ENCODE measurements around the gene PSMA7.
A peak's percentile ranks its signal among the peaks of the same experiment; 100 is the strongest.

The PSMA7 gene

DNA sequence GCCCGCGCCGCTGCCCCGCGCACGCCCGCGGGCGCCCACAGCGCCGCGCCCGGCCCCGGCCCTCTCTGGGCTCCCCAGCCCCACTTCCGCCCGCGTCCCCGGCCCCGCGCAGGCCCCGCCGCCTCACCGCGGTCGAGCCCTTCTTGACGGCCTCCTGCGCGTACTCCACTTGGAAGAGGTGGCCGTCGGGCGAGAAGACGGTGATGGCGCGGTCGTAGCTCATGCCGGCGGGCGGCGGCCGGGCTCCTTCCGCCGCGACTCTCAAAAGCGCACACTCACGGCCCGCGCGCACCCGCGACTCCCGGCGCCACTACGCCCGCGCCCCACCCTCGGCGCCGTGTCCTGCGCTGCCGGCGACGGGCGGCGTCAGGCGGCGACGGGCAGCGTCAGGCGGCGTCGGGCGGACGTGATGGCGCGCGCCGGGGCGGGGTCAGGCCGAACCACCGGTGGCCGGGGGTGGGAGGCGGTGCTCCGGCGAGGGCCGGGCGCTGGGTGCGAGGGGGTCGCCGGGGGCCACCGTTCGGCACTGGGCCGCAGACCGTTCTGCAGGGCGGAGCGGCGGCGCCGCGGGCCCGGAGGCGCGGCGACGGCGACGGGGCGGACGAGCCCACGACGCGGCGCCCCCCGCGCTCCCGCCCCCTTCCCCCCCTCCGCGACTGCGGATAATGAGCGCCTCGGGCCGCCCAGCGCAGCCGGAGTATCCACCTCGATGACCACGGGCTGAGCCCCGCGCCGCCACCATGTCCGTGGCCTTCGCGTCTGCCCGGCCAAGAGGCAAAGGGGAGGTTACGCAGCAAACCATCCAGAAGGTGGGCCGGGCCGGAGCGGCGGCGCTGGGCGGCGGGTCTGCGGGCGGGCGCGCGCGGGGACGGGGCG lies at the start of gene PSMA7, which contains the start of gene SS18L1:
TSS of gene PSMA7 (minus strand) at position 314 of the 876 bp plus-strand sequence. CDS start at position 223, 91 bp downstream.
TSS of gene SS18L1 (plus strand) at position 689 of the 876 bp plus-strand sequence. CDS start at position 741, 52 bp downstream.
- peak; percentile 92 for DNase-seq (ENCODE audit: low spot score)

GRCh38 chr20:62192635-62193034 lies 49.4 kb upstream of the PSMA7 start:
- no peak for DNase-seq (ENCODE audit: low spot score)

- DNase-seq (ENCODE audit: low spot score) = no peak
These were observed 48.8 kb upstream of the PSMA7 start for GRCh38 chr20:62191781-62192559.

DNA sequence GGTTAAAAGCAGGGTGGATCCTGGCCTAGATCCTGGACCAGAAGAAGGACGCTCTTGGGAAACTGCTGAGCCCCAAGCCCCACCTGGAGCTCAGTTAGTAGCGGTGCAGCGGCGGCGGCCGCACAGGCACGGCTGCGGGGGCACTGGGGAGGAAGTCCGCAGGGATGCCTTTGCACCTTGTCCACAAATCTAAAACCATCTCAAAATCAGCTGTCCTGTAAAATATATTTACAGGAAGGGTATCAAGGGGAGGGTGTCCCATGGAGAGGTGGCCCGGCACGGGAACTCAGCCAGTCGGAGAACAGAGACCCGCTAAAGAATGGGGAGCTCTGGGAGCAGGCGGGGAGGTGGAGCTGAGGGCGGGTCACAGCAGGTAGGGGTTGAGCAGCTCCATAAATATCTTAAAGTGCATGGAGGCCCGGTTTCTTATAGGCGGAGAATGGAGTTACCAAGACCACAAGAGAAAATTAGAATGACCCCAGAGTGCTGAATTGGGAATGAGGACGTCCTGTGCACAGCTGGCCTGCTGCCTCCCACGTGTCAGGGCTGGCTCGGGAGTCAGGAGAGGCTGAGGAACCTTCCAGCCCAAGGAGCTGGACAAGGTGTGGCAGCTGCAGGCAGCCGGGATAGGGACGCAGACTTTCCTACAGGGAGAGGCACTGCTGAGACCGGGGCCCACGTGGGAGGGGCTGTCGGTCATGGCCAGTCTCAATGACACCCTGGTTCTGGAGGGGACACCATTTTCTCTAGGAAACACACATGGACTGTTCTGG lies 47.6 kb upstream of the PSMA7 start:
- no peak for DNase-seq (ENCODE audit: low spot score)

- no peak for DNase-seq (ENCODE audit: low spot score)
These were observed 44.0 kb upstream of the PSMA7 start for GRCh38 chr20:62186887-62187866.

- DNase-seq (ENCODE audit: low spot score) = no peak
These were observed 42.9 kb upstream of the PSMA7 start for GRCh38 chr20:62186096-62186426.

- DNase-seq (ENCODE audit: low spot score) = no peak
These were observed 40.4 kb upstream of the PSMA7 start for GRCh38 chr20:62183426-62184142.

DNA sequence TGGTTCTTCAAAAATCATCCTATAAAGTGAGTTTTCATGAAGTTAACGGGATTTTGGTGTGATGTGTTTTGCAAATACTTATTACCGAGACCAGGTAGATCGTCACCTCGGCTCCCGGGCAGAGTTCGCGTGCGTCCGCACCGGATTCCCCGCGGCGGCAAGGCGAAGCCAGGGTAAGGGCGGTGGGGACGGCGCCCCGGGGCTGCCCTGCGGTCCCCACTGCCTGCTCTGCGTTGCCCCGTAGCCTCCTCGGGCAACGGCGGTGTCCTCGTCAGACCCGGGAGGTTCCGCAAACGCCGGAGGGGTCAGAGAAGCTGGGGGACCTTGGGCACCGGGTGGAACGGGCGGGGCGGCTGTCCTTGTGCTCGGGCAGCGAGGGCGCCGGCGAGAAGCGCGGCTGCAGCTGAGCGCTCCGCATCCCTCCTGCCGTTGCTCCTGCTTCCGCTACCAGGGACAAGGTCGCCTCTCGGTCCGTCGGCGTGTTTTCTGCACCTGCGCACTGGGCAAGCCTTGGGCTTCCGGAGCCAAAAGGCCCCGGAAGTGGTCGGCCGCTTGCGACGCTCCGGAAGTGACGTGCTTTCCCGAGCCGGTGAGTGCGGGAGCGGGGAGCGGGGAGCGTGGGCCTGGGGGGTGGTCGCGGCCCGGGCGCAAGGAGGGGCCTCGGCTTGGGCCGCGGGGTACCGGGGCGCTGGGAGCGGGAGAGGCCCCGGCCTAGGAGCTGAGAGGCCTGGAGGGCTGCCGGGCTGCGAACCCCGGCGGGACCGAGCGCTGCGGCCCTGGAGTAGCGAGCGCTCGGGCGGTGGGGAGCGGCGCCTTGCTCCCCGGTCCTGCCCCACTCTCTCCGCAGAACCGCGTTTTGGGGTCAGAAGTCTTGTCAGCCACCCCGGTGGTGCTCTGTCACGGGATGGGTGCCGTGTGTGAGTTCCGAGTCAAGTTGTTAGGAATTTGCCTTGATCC lies 39.6 kb upstream of the PSMA7 start, which contains the start of gene MTG2:
TSS of gene MTG2 (plus strand) at position 560 of the 957 bp plus-strand sequence. CDS start 10,393 bp downstream, outside the sequence.
- DNase-seq (ENCODE audit: low spot score) = peak; percentile 96

- DNase-seq (ENCODE audit: low spot score) = no peak
These were observed 38.6 kb upstream of the PSMA7 start for GRCh38 chr20:62181808-62182207.

DNA sequence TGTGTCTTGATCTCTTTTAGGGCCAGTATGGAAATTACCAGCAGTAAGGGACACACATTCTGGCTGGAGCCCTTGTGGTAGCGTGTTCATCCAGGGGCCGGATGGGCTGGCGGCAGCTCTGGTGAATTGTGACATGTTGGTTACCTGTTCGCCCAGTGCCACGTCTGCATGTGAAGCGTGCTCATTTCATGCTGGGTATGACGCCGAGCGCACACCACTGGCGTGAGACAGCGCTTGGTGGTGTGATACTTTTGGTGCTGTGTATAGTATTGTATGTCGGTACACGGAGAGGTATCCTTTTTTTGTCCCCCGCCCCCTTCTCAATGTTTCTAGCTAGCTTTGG lies 35.9 kb upstream of the PSMA7 start:
- DNase-seq (ENCODE audit: low spot score) = no peak

- DNase-seq (ENCODE audit: low spot score) = no peak
These were observed 35.3 kb upstream of the PSMA7 start for GRCh38 chr20:62178316-62179161.

- DNase-seq (ENCODE audit: low spot score) = no peak
These were observed 34.1 kb upstream of the PSMA7 start for GRCh38 chr20:62177307-62177706.

DNA sequence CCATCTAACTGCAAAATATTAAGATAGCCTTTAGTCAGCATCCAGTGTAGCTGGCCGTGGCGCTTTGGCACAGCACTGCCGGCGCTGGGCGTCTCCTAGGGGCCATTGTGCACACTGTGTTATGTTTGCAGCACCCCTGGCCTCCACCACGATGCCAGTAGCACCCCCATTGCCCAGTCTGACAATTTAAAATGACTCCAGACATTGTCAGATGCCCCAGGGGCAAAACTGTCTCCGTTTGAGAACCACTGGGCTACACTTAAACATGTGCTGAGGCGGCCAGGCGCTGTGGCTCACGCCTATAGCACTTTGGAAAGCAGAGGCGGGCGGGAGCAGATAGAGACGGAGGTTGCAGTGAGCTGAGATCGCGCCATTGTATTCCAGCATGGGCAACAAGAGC lies 33.7 kb upstream of the PSMA7 start:
- DNase-seq (ENCODE audit: low spot score) = no peak

DNA sequence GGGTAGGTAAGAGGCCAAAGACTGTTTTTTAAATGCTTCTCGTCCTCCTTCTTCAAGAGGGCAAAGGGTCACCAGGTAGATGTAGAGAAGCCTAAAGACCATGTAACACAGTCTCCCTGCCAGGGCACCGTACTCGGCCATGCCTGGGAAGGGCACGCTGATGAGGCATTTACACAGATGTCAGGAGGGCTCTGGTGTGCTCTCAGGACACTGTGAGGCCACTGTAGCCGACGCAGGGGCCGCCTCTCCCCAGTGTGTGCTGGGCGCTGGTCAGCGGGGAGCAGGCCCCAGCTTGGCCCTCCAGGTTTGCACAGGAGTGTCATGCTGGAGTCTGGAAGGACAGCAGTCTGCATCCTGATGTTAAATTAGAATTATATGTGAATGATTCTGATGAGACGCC lies 32.5 kb upstream of the PSMA7 start:
- DNase-seq (ENCODE audit: low spot score) = no peak

DNA sequence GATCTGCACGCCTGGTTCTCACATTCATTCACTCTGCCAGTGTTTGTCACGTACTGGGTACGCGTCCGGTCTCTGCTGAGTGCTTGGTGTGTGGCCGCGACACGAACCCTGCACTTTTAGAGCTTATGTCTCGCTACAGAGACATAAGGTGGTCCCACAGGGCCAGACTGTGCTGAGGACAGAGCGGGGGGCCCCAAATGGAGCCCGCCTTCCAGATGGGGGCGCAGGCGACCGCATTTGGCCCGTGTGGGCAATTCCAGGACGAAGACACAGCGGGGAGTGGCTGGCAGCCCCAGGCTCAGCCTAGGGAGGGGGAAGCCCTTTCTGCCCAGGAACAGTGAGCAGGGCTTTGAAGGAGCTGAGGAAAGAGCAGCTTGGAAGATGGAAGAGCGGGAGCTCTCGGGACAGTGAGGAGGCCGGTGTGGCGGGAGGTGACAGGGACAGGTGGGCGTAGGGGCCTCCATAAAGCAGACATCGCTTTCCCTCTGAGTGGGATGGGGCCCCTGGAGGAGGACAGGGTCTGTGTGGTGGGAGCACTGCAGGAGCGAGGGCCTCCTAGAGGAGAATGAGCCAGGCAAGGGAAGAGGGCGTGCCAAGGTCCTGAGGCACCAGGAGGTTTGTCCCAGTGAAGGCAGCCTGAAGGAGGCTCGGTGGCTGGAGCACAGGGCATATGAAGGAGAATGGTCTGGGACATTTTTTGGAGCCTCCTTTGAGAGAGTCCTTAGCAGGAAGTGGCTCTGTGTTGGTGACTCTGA lies 31.9 kb upstream of the PSMA7 start:
- DNase-seq (ENCODE audit: low spot score) = no peak

GRCh38 chr20:62174021-62174804 lies 31.0 kb upstream of the PSMA7 start:
- no peak for DNase-seq (ENCODE audit: low spot score)

DNA sequence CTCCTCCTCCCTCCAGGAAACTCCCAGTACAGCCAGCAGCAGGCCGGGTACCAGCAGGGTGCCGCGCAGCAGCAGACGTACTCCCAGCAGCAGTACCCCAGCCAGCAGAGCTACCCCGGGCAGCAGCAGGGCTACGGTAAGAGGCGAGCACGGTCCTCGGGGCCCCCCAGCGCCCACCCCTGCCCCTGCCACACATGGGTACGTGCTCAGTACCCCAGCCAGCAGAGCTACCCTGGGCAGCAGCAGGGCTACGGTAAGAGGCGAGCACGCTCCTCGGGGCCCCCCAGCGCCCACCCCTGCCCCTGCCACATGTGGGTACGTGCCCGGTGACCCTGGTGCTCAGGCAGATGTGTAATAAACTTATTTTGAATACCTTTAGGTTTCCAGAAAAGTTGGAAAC lies 29.5 kb upstream of the PSMA7 start:
- DNase-seq (ENCODE audit: low spot score) = no peak

Measured in LoVo (cell line).